Neural cell (in vitro differentiated cells): ENCODE measurements around the gene H6PD. TPM values are rescaled to one million over a fixed set of nuclear protein-coding genes. Genes with fewer than 3 reads are reported as not detected.

Experiments used
- H2AFZ ChIP-seq: fragments of 200-600, 300-800 bp; sonication (generic), shearing (Covaris generic); 2 replicates; pipeline ENCODE4 v1.6.0; 2014; ENCODE audit warnings: low read depth, mild to moderate bottlenecking, antibody characterized with exemption, low read length, moderate library complexity
- H3F3A ChIP-seq: fragments of 200-600 bp; shearing (Covaris generic); 2 replicates; pipeline ENCODE4 v1.6.1; 2016; ENCODE audit warnings: mild to moderate bottlenecking, moderate library complexity, mixed read lengths, antibody characterized with exemption, low read length; ENCODE audit not compliant: insufficient read depth, poor library complexity, severe bottlenecking
- H3K27ac ChIP-seq: fragments of 200-600, 300-800 bp; sonication (generic), shearing (Covaris generic); 2 replicates; pipeline ENCODE4 v1.5.1; 2014; ENCODE audit warnings: mild to moderate bottlenecking, low read length, moderate library complexity
- H3K27me3 ChIP-seq: fragments of 300-800, 200-600 bp; sonication (generic), shearing (Covaris generic); 2 replicates; pipeline ENCODE4 v1.6.0; 2014; ENCODE audit warnings: mild to moderate bottlenecking, low read depth, low read length, moderate library complexity; ENCODE audit not compliant: insufficient read depth
- H3K36me3 ChIP-seq: fragments of 300-800, 200-600 bp; sonication (generic), shearing (Covaris generic); 2 replicates; pipeline ENCODE4 v1.5.1; 2014; ENCODE audit warnings: mild to moderate bottlenecking, antibody characterized with exemption, low read length, moderate library complexity; ENCODE audit not compliant: insufficient read depth
- H3K4me2 ChIP-seq: fragments of 300-800, 200-600 bp; sonication (generic), shearing (Covaris generic); 2 replicates; pipeline ENCODE4 v1.6.0; 2014; ENCODE audit warnings: mild to moderate bottlenecking, low read length
- H3K4me3 ChIP-seq: fragments of 300-800, 200-600 bp; sonication (generic), shearing (Covaris generic); 2 replicates; pipeline ENCODE4 v1.5.1; 2014; ENCODE audit warnings: mild to moderate bottlenecking, low read length, moderate library complexity
- H3K79me2 ChIP-seq: fragments of 200-600 bp; shearing (Covaris generic); replicated peaks from 2 replicates; pipeline ENCODE4 v1.6.0; 2014; ENCODE audit warnings: mild to moderate bottlenecking, low read length, moderate library complexity; ENCODE audit not compliant: insufficient read depth
- H3K9ac ChIP-seq: fragments of 300-800, 200-600 bp; sonication (generic), shearing (Covaris generic); 2 replicates; pipeline ENCODE4 v1.6.1; 2016; ENCODE audit warnings: mild to moderate bottlenecking, low read length, mixed read lengths
- H3K9me2 ChIP-seq: fragments of 200-600 bp; shearing (Covaris generic); 2 replicates; pipeline ENCODE4 v1.6.1; 2016; ENCODE audit warnings: mild to moderate bottlenecking, low read length, mixed read lengths; ENCODE audit not compliant: insufficient read depth
- H3K9me3 ChIP-seq: fragments of 200-600, 300-800 bp; sonication (generic), shearing (Covaris generic); 2 replicates; pipeline ENCODE4 v1.6.1; 2016; ENCODE audit warnings: mild to moderate bottlenecking, mixed run types, low read length, moderate library complexity, mixed read lengths
- H4K20me1 ChIP-seq: fragments of 200-600 bp; shearing (Covaris generic); 2 replicates; pipeline ENCODE4 v1.6.1; 2016; ENCODE audit warnings: mild to moderate bottlenecking, mixed run types; ENCODE audit not compliant: insufficient read depth
- CTCF ChIP-seq: fragments of 450-650 bp; IDR thresholded peaks from 2 replicates; pipeline ENCODE4 v1.5.1; 2014; ENCODE audit warnings: antibody characterized with exemption, mild to moderate bottlenecking, moderate library complexity; ENCODE audit not compliant: poor library complexity, severe bottlenecking
- EP300 ChIP-seq: fragments of 450-650 bp; conservative IDR thresholded peaks from 2 replicates; pipeline ENCODE4 v1.6.1; 2014; ENCODE audit warnings: antibody characterized with exemption, mild to moderate bottlenecking, moderate library complexity; ENCODE audit not compliant: poor library complexity, severe bottlenecking
- EZH2 ChIP-seq: fragments of 200-600, 300-800 bp; shearing (Covaris generic), sonication (generic); IDR thresholded peaks from 2 replicates; pipeline ENCODE4 v1.6.1; 2014; ENCODE audit warnings: antibody characterized with exemption, low read length, borderline replicate concordance, mild to moderate bottlenecking; ENCODE audit not compliant: insufficient read depth, poor library complexity, severe bottlenecking
- MXI1 ChIP-seq: fragments of 450-650 bp; conservative IDR thresholded peaks from 2 replicates; pipeline ENCODE4 v1.6.1; 2014; ENCODE audit warnings: antibody characterized with exemption, mild to moderate bottlenecking; ENCODE audit not compliant: poor library complexity, severe bottlenecking
- POLR2AphosphoS5 ChIP-seq: IDR thresholded peaks from 2 replicates; pipeline ENCODE4 v1.6.1; 2012
- RAD21 ChIP-seq: fragments of 450-650 bp; conservative IDR thresholded peaks from 2 replicates; pipeline ENCODE4 v1.6.1; 2014; ENCODE audit warnings: antibody characterized with exemption, mild to moderate bottlenecking, moderate library complexity
- REST ChIP-seq: IDR thresholded peaks from 2 replicates; pipeline ENCODE4 v1.6.1; 2012; ENCODE audit warnings: borderline replicate concordance
- SMC3 ChIP-seq: fragments of 450-650 bp; conservative IDR thresholded peaks from 2 replicates; pipeline ENCODE4 v1.6.1; 2014; ENCODE audit warnings: antibody characterized with exemption, mild to moderate bottlenecking, moderate library complexity; ENCODE audit not compliant: poor library complexity
- TAF1 ChIP-seq: IDR thresholded peaks from 2 replicates; pipeline ENCODE4 v1.6.1; 2012; ENCODE audit warnings: low read depth
- polyA plus RNA-seq: library from polyadenylated mRNA; depleted of rRNA; stranded (reverse); fragments of >200 nt; gene quantifications from 2 replicates; pipeline ENCODE4 v1.2.3, GENCODE V29; 2014

H6PD gene
- polyA plus RNA-seq, 1 donor from 2014 or later = 4.6 TPM

GRCh38 chr1:9291914-9292360 is 57.4 kb downstream of the H6PD start (continued):
- TF ChIP-seq MXI1 = no peak
- no peak for TF ChIP-seq RAD21
- no peak for TF ChIP-seq TAF1
- TF ChIP-seq EZH2 = no peak

- H3K27ac ChIP-seq = no peak within 1 kb of the TSS
- H3K36me3 ChIP-seq = no peaks in the 10 kb centered on the region
- no peaks in the 10 kb centered on the region for H4K20me1 ChIP-seq
- TF ChIP-seq SMC3 (no peak), POLR2AphosphoS5 (no peak), MXI1 (no peak), REST (no peak), RAD21 (no peak), EZH2 (no peak), CTCF (no peak), TAF1 (no peak), EP300 (no peak)
- no peak within 1 kb of the TSS for H2AFZ ChIP-seq
- H3K4me3 ChIP-seq = peak within 1 kb of the TSS; percentile 68
- no peaks in the 10 kb centered on the region for H3K9me2 ChIP-seq
- peaks cover 8% of the 10 kb centered on the region for H3K27me3 ChIP-seq
- peaks cover 4% of the 10 kb centered on the region for H3K9me3 ChIP-seq
- no peaks in the 10 kb centered on the region for H3F3A ChIP-seq
- H3K9ac ChIP-seq = peak within 1 kb of the TSS; percentile 47
- H3K4me2 ChIP-seq = peak within 1 kb of the TSS; percentile 65
- H3K79me2 ChIP-seq = no peaks in the 10 kb centered on the region
These were observed 58.0 kb downstream of the H6PD start, which contains the start of gene SPSB1 for GRCh38 chr1:9292361-9293240. Gene SPSB1, plus strand, starts transcription at chr1:9292894. Its CDS starts 62,998 bp downstream, at chr1:9355892.

GRCh38 chr1:9293241-9293532 is 58.6 kb downstream of the H6PD start:
- Histone ChIP-seq H3K27me3 (peaks cover 8% of the 10 kb centered on the region), H3K27ac (no peak overlapping the region), H3K4me2 (peak overlapping the region; percentile 65), H3K4me3 (peak overlapping the region; percentile 68), H4K20me1 (no peaks in the 10 kb centered on the region), H3K9me3 (peaks cover under 1% of the 10 kb centered on the region), H3K9me2 (no peaks in the 10 kb centered on the region), H3K9ac (peak overlapping the region; percentile 47), H3F3A (no peaks in the 10 kb centered on the region), H2AFZ (no peak overlapping the region), H3K36me3 (no peaks in the 10 kb centered on the region), H3K79me2 (no peaks in the 10 kb centered on the region)
- TF ChIP-seq EP300 (no peak), RAD21 (no peak)
